NT2/D1 (cell line): ENCODE results near the gene SLC38A10.
"Not testable (repeated sequence)": the region's sequence is repeated elsewhere in the genome, so short reads cannot be mapped to it uniquely, and the experiment has no call there.

ENCODE experiments used
- SUZ12 ChIP-seq: IDR thresholded peaks from 2 replicates; pipeline ENCODE4 v1.6.1; 2011; ENCODE audit not compliant: insufficient read length, insufficient read depth; ENCODE audit errors: extremely low read depth
- YY1 ChIP-seq: IDR thresholded peaks from 2 replicates; pipeline ENCODE4 v1.6.1; 2011; ENCODE audit not compliant: insufficient read length, insufficient read depth

GRCh38 chr17:81227630-81228029, 67.5 kb downstream of the SLC38A10 start:
- not testable (repeated sequence) for TF ChIP-seq YY1, SUZ12
